Fibroblast of pulmonary artery (primary cell): ENCODE results near the gene GADD45B.

Experiments
- DNase-seq: peaks from one replicate; pipeline ENCODE4 v3.0.0-alpha.2; 2010; ENCODE audit warnings: low read depth
- H3K4me3 ChIP-seq: replicated peaks from 2 replicates; pipeline ENCODE4 v1.5.1; 2011; ENCODE audit warnings: low read depth, mild to moderate bottlenecking, control low read depth, low read length, moderate library complexity
- TF ChIP-seq, protein P1 (sequence below): IDR thresholded peaks from 2 replicates; pipeline ENCODE4 v1.5.1; 2011; ENCODE audit warnings: mild to moderate bottlenecking, control low read depth, low read length, inconsistent platforms; ENCODE audit errors: missing control alignments

GADD45B gene

GRCh38 chr19:2444251-2445002, 31.5 kb upstream of the GADD45B start:
- TF ChIP-seq, protein P1, sequence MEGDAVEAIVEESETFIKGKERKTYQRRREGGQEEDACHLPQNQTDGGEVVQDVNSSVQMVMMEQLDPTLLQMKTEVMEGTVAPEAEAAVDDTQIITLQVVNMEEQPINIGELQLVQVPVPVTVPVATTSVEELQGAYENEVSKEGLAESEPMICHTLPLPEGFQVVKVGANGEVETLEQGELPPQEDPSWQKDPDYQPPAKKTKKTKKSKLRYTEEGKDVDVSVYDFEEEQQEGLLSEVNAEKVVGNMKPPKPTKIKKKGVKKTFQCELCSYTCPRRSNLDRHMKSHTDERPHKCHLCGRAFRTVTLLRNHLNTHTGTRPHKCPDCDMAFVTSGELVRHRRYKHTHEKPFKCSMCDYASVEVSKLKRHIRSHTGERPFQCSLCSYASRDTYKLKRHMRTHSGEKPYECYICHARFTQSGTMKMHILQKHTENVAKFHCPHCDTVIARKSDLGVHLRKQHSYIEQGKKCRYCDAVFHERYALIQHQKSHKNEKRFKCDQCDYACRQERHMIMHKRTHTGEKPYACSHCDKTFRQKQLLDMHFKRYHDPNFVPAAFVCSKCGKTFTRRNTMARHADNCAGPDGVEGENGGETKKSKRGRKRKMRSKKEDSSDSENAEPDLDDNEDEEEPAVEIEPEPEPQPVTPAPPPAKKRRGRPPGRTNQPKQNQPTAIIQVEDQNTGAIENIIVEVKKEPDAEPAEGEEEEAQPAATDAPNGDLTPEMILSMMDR, result no peak
- H3K4me3 ChIP-seq, result no peak overlapping the region
- DNase-seq, result no peak

DNA sequence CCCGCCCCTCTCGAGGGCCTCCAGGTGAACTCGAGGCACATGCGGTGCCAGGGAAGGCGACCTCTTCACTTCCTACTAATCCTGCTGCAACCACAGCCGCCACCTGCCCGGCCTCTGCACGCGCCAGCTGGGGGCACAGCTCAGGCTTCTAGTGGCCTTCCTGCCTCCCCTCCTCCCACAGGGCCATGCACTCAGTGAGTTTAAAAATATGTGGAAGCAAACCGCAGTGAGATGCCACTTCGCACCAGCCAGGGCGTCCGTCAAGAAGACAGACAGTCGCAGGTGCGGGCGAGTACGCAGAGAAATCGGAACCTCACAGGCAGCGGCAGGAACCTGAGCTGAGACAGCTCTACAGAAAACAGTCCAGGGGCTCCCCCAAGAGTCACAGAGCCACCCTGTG, 29.5 kb upstream of the GADD45B start:
- no peak for DNase-seq
- TF ChIP-seq, protein P1, result no peak
- no peak overlapping the region for H3K4me3 ChIP-seq

DNA sequence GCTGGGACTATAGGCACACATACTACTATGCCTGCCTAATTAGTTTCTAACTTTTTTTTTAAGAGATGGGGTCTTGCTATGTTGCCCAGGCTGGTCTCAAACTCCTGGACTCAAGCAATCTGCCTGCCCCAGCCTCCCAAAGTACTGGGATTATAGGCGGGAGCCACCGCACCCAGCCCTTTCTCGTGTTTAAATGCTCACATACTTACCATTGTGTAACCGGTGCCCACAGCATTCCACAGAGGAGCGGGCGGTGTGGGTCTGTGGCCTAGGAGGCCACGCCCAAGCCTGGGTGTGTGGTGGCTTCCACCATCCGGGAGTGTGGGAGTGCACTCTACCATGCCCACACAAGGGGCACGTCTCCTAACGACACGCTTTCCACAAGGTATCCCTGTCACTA, 26.9 kb upstream of the GADD45B start:
- DNase-seq, result no peak
- no peak overlapping the region for H3K4me3 ChIP-seq

DNA sequence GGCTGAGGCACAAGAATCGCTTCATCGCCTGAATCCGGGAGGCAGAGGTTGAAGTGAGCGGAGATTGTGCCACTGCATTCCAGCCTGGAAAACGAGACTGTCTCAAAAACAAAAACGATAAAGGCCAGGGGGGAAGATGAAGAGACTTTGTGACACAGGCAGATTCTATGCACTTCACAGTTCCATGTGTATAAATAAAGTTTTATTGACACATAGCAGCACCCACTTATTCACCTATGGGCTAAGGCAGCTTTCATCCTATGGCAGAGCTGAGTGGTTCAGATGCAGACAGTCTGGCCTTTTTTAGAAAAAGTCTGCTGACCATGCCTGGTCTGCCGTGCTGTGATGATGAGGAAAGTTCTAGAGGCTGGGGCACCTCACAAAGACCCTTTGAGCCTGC, 24.8 kb upstream of the GADD45B start:
- no peak overlapping the region for H3K4me3 ChIP-seq
- no peak for DNase-seq
- TF ChIP-seq, protein P1, result no peak

More for the DNA sequence above, 26.9 kb upstream of the GADD45B start:
- TF ChIP-seq, protein P1, result no peak

DNA sequence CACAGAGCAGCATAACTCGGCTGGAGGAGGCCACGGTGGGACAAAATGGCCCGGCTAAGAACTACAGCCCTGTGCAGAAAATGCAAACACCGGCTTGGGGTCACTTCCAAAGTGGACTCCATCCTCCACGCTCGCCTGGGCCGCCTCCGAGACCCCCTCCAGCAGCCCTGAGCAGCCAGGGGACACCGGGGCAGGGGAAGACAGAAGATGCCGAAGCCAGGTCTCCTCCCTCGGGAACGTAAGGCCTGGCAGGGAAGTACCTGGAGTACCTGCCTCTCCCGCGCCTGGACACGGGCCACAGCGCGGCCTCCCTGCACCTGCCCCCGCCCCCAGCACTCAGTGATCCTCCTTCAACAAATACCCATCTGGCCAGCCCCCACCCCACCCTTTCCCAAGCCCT, 24.2 kb upstream of the GADD45B start:
- TF ChIP-seq, protein P1, result no peak
- DNase-seq, result no peak
- H3K4me3 ChIP-seq, result no peak overlapping the region

DNA sequence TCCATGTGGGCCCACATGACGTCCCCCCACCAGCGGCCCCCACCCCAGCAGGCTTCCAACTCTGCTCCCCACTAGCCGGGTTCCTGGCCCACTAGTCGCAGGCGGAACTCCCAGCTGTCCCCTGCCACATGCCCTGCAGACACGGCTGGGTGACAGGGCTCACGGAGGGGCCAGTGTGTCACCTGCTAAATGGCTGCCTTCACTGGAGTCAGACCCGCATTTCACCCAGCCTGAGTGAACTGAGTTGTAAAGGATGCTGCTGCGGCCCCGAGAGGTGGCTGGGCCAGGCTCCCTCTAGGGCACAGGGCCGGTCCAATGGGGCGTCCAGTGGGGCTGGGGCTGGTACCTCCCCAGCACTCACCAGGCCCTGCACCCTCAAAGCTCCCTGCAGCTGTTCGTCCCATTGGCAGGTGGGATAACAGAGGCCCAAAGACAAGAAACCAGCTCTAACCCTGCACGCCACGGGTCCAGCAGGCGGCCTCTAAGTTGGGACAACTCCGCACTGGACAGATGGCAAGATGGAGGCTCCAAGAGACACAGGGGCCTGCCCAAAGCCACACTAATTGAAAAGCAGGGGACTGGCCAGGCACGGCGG, 22.4 kb upstream of the GADD45B start:
- H3K4me3 ChIP-seq, result no peak overlapping the region
- TF ChIP-seq, protein P1, result no peak
- DNase-seq, result no peak
